Right lobe of liver (tissue), 4 donors: Measurements from ENCODE around the gene NBAS.
"Not testable (repeated sequence)": the region's sequence is repeated elsewhere in the genome, so short reads cannot be mapped to it uniquely, and the experiment has no call there.

Source experiments
- POLR2A ChIP-seq: fragments of 450-650 bp; IDR thresholded peaks from one replicate; pipeline ENCODE4 v1.6.1; 2017; ENCODE audit warnings: antibody characterized with exemption, mild to moderate bottlenecking
- TF ChIP-seq, protein P1 (sequence below), 4 donors: fragments of 200-600 bp in 3 of 4; fragments of 450-650 bp in 1 of 4; IDR thresholded peaks; one replicate each; pipeline versions ENCODE4 v1.5.1 to v1.8.0; 2016 to 2022; ENCODE audit warnings: antibody characterized with exemption in 4 of 4, mild to moderate bottlenecking in 2 of 4
- donor health status: DM: no; HTN: no; CAD: no.
- donor health status: DM: no; HTN: no; CAD: no.
- donor health status: DM: no; HTN: yes; CAD: no.

DNA sequence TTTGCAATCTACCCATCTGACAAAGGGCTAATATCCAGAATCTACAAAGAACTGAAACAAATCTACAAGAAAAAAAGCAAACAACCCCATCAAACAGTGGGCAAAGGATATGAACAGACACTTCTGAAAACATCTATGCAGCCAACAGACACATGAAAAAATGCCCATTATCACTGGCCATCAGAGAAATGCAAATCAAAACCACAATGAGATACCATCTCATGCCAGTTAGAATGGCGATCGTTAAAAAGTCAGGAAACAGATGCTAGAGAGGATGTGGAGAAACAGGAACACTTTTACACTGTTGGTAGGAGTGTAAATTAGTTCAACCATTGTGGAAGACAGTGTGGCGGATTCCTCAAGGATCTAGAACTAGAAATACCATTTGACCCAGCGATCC, 239.7 kb downstream of the NBAS start:
- TF ChIP-seq, protein P1, sequence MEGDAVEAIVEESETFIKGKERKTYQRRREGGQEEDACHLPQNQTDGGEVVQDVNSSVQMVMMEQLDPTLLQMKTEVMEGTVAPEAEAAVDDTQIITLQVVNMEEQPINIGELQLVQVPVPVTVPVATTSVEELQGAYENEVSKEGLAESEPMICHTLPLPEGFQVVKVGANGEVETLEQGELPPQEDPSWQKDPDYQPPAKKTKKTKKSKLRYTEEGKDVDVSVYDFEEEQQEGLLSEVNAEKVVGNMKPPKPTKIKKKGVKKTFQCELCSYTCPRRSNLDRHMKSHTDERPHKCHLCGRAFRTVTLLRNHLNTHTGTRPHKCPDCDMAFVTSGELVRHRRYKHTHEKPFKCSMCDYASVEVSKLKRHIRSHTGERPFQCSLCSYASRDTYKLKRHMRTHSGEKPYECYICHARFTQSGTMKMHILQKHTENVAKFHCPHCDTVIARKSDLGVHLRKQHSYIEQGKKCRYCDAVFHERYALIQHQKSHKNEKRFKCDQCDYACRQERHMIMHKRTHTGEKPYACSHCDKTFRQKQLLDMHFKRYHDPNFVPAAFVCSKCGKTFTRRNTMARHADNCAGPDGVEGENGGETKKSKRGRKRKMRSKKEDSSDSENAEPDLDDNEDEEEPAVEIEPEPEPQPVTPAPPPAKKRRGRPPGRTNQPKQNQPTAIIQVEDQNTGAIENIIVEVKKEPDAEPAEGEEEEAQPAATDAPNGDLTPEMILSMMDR (IDR thresholded peaks at IDR 0.05) = not testable (repeated sequence)
- not testable (repeated sequence) for TF ChIP-seq POLR2A
